ENCODE measurements around the gene USP40. TPM values are rescaled to one million over a fixed set of nuclear protein-coding genes. Genes with fewer than 3 reads are reported as not detected.
A peak's percentile ranks its signal among the peaks of the same experiment; 100 is the strongest.

The USP40 gene
- total RNA-seq, 4 donors from 2014 or later, result 30.7 to 113 (median 41.3) TPM

- no peak for DNase-seq
- H3K27ac ChIP-seq, result no peak overlapping the region
- no peaks in the 10 kb centered on the region for H3K27me3 ChIP-seq
- 96 to 100% methylated on average over 2 of the region's 2 CpGs for WGBS, 2 donors (ENCODE audit: low coverage in 1 of 2)
- no peaks in the 10 kb centered on the region for H3K9me3 ChIP-seq
- no peak overlapping the region for H3K4me3 ChIP-seq
- intact Hi-C loops (cut with DNase I; ENCODE audit: low total_unique reads) (no loop called here), in situ Hi-C loops (cut with MboI; ENCODE audit: low pct_ligation_motif_present in 1 of 4, low pct_unique_long_range_greater_than_20kb in 1 of 4, low sequenced_read_pairs in 3 of 4) (loop anchor here in 1 of 4 donors (25.0 kb wide), 1 partner anchor 146 kb away; no protein-coding TSS in a partner anchor)
- no peak for TF ChIP-seq POLR2AphosphoS5 (IDR thresholded peaks at IDR 0.05)
- no peak for TF ChIP-seq POLR2A (IDR thresholded peaks at IDR 0.05)
- no peak for TF ChIP-seq CTCF (IDR thresholded peaks at IDR 0.05)
- TF ChIP-seq EP300 (IDR thresholded peaks at IDR 0.05; ENCODE audit: low read depth), result no peak
- peaks cover 0 to 8% (median 2%) of the 10 kb centered on the region in 4 donors for H3K36me3 ChIP-seq
- peaks cover 0 to 27% (median 5%) of the 10 kb centered on the region in 4 donors for H3K4me1 ChIP-seq
Measured at GRCh38 chr2:233433029-233433428, 133.6 kb downstream of the USP40 start.

- Histone ChIP-seq H3K27me3 (no peaks in the 10 kb centered on the region), H3K4me3 (no peak overlapping the region), H3K27ac (no peak overlapping the region), H3K36me3 (no peaks in the 10 kb centered on the region), H3K4me1 (peaks cover 0 to 29% (median 5%) of the 10 kb centered on the region in 4 donors), H3K9me3 (no peaks in the 10 kb centered on the region)
- DNase-seq, result no peak
- in situ Hi-C loops (cut with MboI; ENCODE audit: low pct_ligation_motif_present in 1 of 4, low pct_unique_long_range_greater_than_20kb in 1 of 4, low sequenced_read_pairs in 3 of 4) (loop anchor here in 1 of 4 donors (25.0 kb wide), 1 partner anchor 143 kb away; no protein-coding TSS in a partner anchor), intact Hi-C loops (cut with DNase I; ENCODE audit: low total_unique reads) (no loop called here)
- 90 to 95% methylated on average over 1 of the region's 1 CpG for WGBS, 2 donors (ENCODE audit: low coverage in 1 of 2)
- no peak for TF ChIP-seq EP300 (IDR thresholded peaks at IDR 0.05; ENCODE audit: low read depth)
- no peak for TF ChIP-seq POLR2AphosphoS5 (IDR thresholded peaks at IDR 0.05)
- no peak for TF ChIP-seq CTCF (IDR thresholded peaks at IDR 0.05)
Measured at GRCh38 chr2:233430651-233431050, 135.9 kb downstream of the USP40 start.

- intact Hi-C loops (cut with DNase I; ENCODE audit: low total_unique reads), result no loop called here
- Histone ChIP-seq H3K4me3 (no peak overlapping the region), H3K4me1 (peaks cover 0 to 35% (median 7%) of the 10 kb centered on the region in 4 donors), H3K27ac (peak overlapping the region in 1 of 4 donors; percentile 21), H3K9me3 (no peaks in the 10 kb centered on the region), H3K36me3 (no peaks in the 10 kb centered on the region), H3K27me3 (no peaks in the 10 kb centered on the region)
- DNase-seq, result no peak
- TF ChIP-seq POLR2AphosphoS5 (IDR thresholded peaks at IDR 0.05), result no peak
- no peak for TF ChIP-seq CTCF (IDR thresholded peaks at IDR 0.05)
- WGBS, 2 donors (ENCODE audit: low coverage in 1 of 2), result 43 to 52% methylated on average over 4 of the region's 4 CpGs
- in situ Hi-C loops (cut with MboI; ENCODE audit: low pct_ligation_motif_present in 1 of 4, low pct_unique_long_range_greater_than_20kb in 1 of 4, low sequenced_read_pairs in 3 of 4), result loop anchor here in 1 of 4 donors (25.0 kb wide), 1 partner anchor 143 kb away; no protein-coding TSS in a partner anchor
Measured at GRCh38 chr2:233430081-233430480, 136.5 kb downstream of the USP40 start.

GRCh38 chr2:233429175-233429897 is 137.2 kb downstream of the USP40 start:
- intact Hi-C loops (cut with DNase I; ENCODE audit: low total_unique reads) (no loop called here), in situ Hi-C loops (cut with MboI; ENCODE audit: low pct_ligation_motif_present in 1 of 4, low pct_unique_long_range_greater_than_20kb in 1 of 4, low sequenced_read_pairs in 3 of 4) (loop anchor here in 1 of 4 donors (25.0 kb wide), 1 partner anchor 142 kb away; no protein-coding TSS in a partner anchor)
- H3K9me3 ChIP-seq, result no peaks in the 10 kb centered on the region
- no peaks in the 10 kb centered on the region for H3K36me3 ChIP-seq
- H3K4me1 ChIP-seq, result peaks cover 4 to 42% (median 12%) of the 10 kb centered on the region in 4 donors
- no peak for TF ChIP-seq EP300 (IDR thresholded peaks at IDR 0.05; ENCODE audit: low read depth)
- TF ChIP-seq POLR2A (IDR thresholded peaks at IDR 0.05), result no peak
- no peak for TF ChIP-seq CTCF (IDR thresholded peaks at IDR 0.05)
- no peak for TF ChIP-seq POLR2AphosphoS5 (IDR thresholded peaks at IDR 0.05)
- H3K4me3 ChIP-seq, result no peak overlapping the region
- no peak overlapping the region for H3K27ac ChIP-seq
- no peaks in the 10 kb centered on the region for H3K27me3 ChIP-seq
- no peak for DNase-seq
- 81 to 86% methylated on average over 7 to 20 of the region's 20 CpGs for WGBS, 2 donors (ENCODE audit: low coverage in 1 of 2)
